ENCODE data around the gene NES. TPM values are rescaled to one million over a fixed set of nuclear protein-coding genes. Genes with fewer than 3 reads are reported as not detected.
A peak's percentile ranks its signal among the peaks of the same experiment; 100 is the strongest.

Gene NES
- polyA plus RNA-seq, 3 donors: not detected

GRCh38 chr1:156618853-156619581, 58.2 kb downstream of the NES start, which contains the start of gene HAPLN2:
Gene HAPLN2 (plus strand): TSS chr1:156619415. CDS start chr1:156623491, 4,076 bp downstream.
- peaks cover 0 to 8% of the 10 kb centered on the region in 2 donors for H3K9me3 ChIP-seq (replicated peaks in 1 of 2; ENCODE audit: control insufficient read depth in 1 of 2, insufficient read depth in 1 of 2, low read length in 2 of 2)
- H3K27me3 Mint-ChIP-seq (ENCODE audit: low read depth in 3 of 3): peaks cover 62 to 92% (median 70%) of the 10 kb centered on the region in 3 donors

More at GRCh38 chr1:156618853-156619581, 58.2 kb downstream of the NES start, which contains the start of gene HAPLN2:
- no peak within 1 kb of the TSS for H3K27ac Mint-ChIP-seq
- H3K4me1 ChIP-seq (ENCODE audit: control insufficient read depth in 1 of 2, insufficient read depth in 2 of 2, low read length in 2 of 2): peaks cover 1 to 5% of the 10 kb centered on the region in 2 donors
- H3K27ac ChIP-seq (ENCODE audit: low read depth in 1 of 2, low read length in 2 of 2): no peak within 1 kb of the TSS
- DNase-seq: no peak
- H3K36me3 Mint-ChIP-seq: no peaks in the 10 kb centered on the region
- no peak within 1 kb of the TSS for H3K4me3 ChIP-seq (replicated peaks in 1 of 3; ENCODE audit: low read depth in 2 of 3, low read length in 3 of 3)
- no peak within 1 kb of the TSS for H3K9ac ChIP-seq (ENCODE audit: insufficient read depth, low read length, poor library complexity, severe bottlenecking)
- peak within 1 kb of the TSS in 1 of 2 donors; percentile 62 for H3K4me3 Mint-ChIP-seq
- TF ChIP-seq CTCF (IDR thresholded peaks at IDR 0.05): no peak
- WGBS (ENCODE audit: insufficient coverage): 3% methylated on average over 3 of the region's 7 CpGs
- no peaks in the 10 kb centered on the region for H4K20me1 ChIP-seq (ENCODE audit: insufficient read depth, low read length)
- H3K4me2 ChIP-seq (replicated peaks; ENCODE audit: extremely low read depth, low read length, poor library complexity, severe bottlenecking): no peak within 1 kb of the TSS
- peaks cover 1% of the 10 kb centered on the region for H3K4me1 Mint-ChIP-seq
- H2AFZ ChIP-seq (ENCODE audit: insufficient read depth, low read depth, low read length, poor library complexity, severe bottlenecking): no peak within 1 kb of the TSS
- H3K27me3 ChIP-seq (ENCODE audit: control insufficient read depth in 2 of 2, insufficient read depth in 2 of 2, low read length in 2 of 2): peaks cover 41 to 69% of the 10 kb centered on the region in 2 donors
- H3K9me3 Mint-ChIP-seq: peaks cover 0 to 15% (median 0%) of the 10 kb centered on the region in 7 donors
- no peaks in the 10 kb centered on the region for H3K36me3 ChIP-seq (replicated peaks in 1 of 2; ENCODE audit: control insufficient read depth in 1 of 2, insufficient read depth in 2 of 2, low read length in 2 of 2)
- intact Hi-C loops (cut with micrococcal nuclease): no loop called here
- no peaks in the 10 kb centered on the region for H3K79me2 ChIP-seq (ENCODE audit: insufficient read depth, low read length)

Other genes with a start within 250 kb of the NES start
- 10 to 100 TPM in 1 of 3 donors, 1 to 10 TPM in 2; 4.5 to 66.4 (median 8.0) TPM for gene MEF2D, start 176.6 kb downstream of the NES start, polyA plus RNA-seq
- under 1 TPM in 2 of 3 donors, not detected in 1; 0.03 to 0.24 TPM for gene IQGAP3, start 104.8 kb downstream of the NES start, polyA plus RNA-seq
- gene TTC24, start 97.7 kb downstream of the NES start, polyA plus RNA-seq: under 1 TPM in 2 of 3 donors, not detected in 1; 0.14 to 0.31 TPM
- 10 to 100 TPM; 23.7 to 81.7 (median 54.9) TPM for gene NAXE, start 85.6 kb downstream of the NES start, polyA plus RNA-seq
- gene GPATCH4, start 75.9 kb downstream of the NES start, polyA plus RNA-seq: 1 to 10 TPM; 2.6 to 5.3 (median 4.9) TPM
- gene HAPLN2, start 58.0 kb downstream of the NES start, polyA plus RNA-seq: not detected
- not detected for gene BCAN, start 35.3 kb downstream of the NES start, polyA plus RNA-seq
- 1 to 10 TPM in 1 of 3 donors, under 1 TPM in 1, not detected in 1; 0.23 to 1.8 TPM for gene CRABP2, start 28.2 kb upstream of the NES start, polyA plus RNA-seq
- 10 to 100 TPM in 1 of 3 donors, 1 to 10 TPM in 2; 4.6 to 49.3 (median 4.8) TPM for gene METTL25B, start 51.1 kb upstream of the NES start, polyA plus RNA-seq
- gene ISG20L2, start 51.4 kb upstream of the NES start, polyA plus RNA-seq: 10 to 100 TPM; 17.2 to 23.5 (median 18.1) TPM
- gene MRPL24, start 63.7 kb upstream of the NES start, polyA plus RNA-seq: 10 to 100 TPM; 28.7 to 47.0 (median 38.4) TPM
- gene HDGF, start 74.3 kb upstream of the NES start, polyA plus RNA-seq: 10 to 100 TPM; 23.9 to 92.4 (median 49.9) TPM
- gene PRCC, start 90.1 kb upstream of the NES start, polyA plus RNA-seq: 10 to 100 TPM; 26.7 to 37.1 (median 29.6) TPM
- under 1 TPM in 2 of 3 donors, not detected in 1; 0.17 to 0.20 TPM for gene SH2D2A, start 139.4 kb upstream of the NES start, polyA plus RNA-seq
- gene INSRR, start 181.7 kb upstream of the NES start, polyA plus RNA-seq: not detected
- gene NTRK1, start 183.5 kb upstream of the NES start, polyA plus RNA-seq: under 1 TPM in 1 of 3 donors, not detected in 2; 0.03 TPM
- gene PEAR1, start 216.3 kb upstream of the NES start, polyA plus RNA-seq: not detected
- not detected for gene LRRC71, start 243.2 kb upstream of the NES start, polyA plus RNA-seq